SK-N-SH (cell line): ENCODE data around the gene CAPSL. TPM values are rescaled to one million over a fixed set of nuclear protein-coding genes. Genes with fewer than 3 reads are reported as not detected.

Experiments used
- CTCF ChIA-PET: fragments of 300-600, 350-600 bp; formaldehyde crosslinking; extraction: SDS; loops from one replicate; lab custom pipeline; 2021; lab: Yijun Ruan, JAX
- POLR2A ChIA-PET: fragments of 350-600 bp; sonication (Branson Sonifier 250); formaldehyde crosslinking; extraction: SDS; loops from one replicate; lab custom pipeline; 2020; ENCODE audit warnings: antibody characterized with exemption, inconsistent platforms; lab: Yijun Ruan, JAX
- DNase-seq: peaks from one replicate; pipeline ENCODE4 v3.0.0; 2012
- H2AFZ ChIP-seq: fragments of 200-600 bp; sonication (generic); 2 replicates; pipeline ENCODE4 v1.8.1; 2016; ENCODE audit warnings: antibody characterized with exemption, mild to moderate bottlenecking, low read depth
- H3F3A ChIP-seq: fragments of 200-600 bp; sonication (generic); replicated peaks from 2 replicates; pipeline ENCODE3; 2016; ENCODE audit warnings: antibody characterized with exemption, mild to moderate bottlenecking; ENCODE audit not compliant: insufficient read depth
- H3K27ac ChIP-seq, 2 experiments: fragments of 200-500 bp in 1 of 2; fragments of 200-600 bp in 1 of 2; sonication (Bioruptor generic) in 1 of 2; sonication (generic), shearing (Covaris generic) in 1 of 2; 2 replicates each; pipeline versions ENCODE4 v1.5.1 to v1.6.1; 2014 to 2016; ENCODE audit warnings: low read depth in 2 of 2, inconsistent platforms in 1 of 2, low read length in 1 of 2, mild to moderate bottlenecking in 1 of 2, mixed read lengths in 1 of 2
- H3K27me3 ChIP-seq: fragments of 200-600 bp; sonication (generic), shearing (Covaris generic); 2 replicates; pipeline ENCODE4 v1.6.1; 2016; ENCODE audit warnings: mixed run types; ENCODE audit not compliant: insufficient read depth
- H3K36me3 ChIP-seq, 2 experiments: fragments of 200-500 bp in 1 of 2; fragments of 200-600 bp in 1 of 2; sonication (Bioruptor generic) in 1 of 2; sonication (generic) in 1 of 2; replicated peaks in 1 of 2; 2 replicates each; pipeline versions ENCODE3 to v1.5.1; 2014 to 2016; ENCODE audit warnings: low read length in 1 of 2, mild to moderate bottlenecking in 1 of 2; ENCODE audit not compliant: insufficient read depth in 2 of 2, control insufficient read depth in 1 of 2
- H3K4me1 ChIP-seq, 2 experiments: fragments of 200-500 bp in 1 of 2; fragments of 200-600 bp in 1 of 2; sonication (Bioruptor generic) in 1 of 2; sonication (generic), shearing (Covaris generic) in 1 of 2; 2 replicates each; pipeline versions ENCODE4 v1.5.1 to v1.6.1; 2014 to 2016; ENCODE audit warnings: low read depth in 1 of 2, low read length in 1 of 2, mixed run types in 1 of 2; ENCODE audit not compliant: insufficient read depth in 2 of 2, control insufficient read depth in 1 of 2
- H3K4me2 ChIP-seq: fragments of 200-600 bp; sonication (generic), shearing (Covaris generic); 2 replicates; pipeline ENCODE4 v1.6.1; 2017; ENCODE audit warnings: mixed run types
- H3K4me3 ChIP-seq, 2 experiments: fragments of 200-500 bp in 1 of 2; fragments of 200-600 bp in 1 of 2; sonication (Bioruptor generic) in 1 of 2; sonication (generic), shearing (Covaris generic) in 1 of 2; 2 replicates each; pipeline versions ENCODE4 v1.5.1 to v1.8.1; 2014 to 2016; ENCODE audit warnings: low read depth in 2 of 2, inconsistent platforms in 1 of 2, low read length in 1 of 2, mild to moderate bottlenecking in 1 of 2, mixed read lengths in 1 of 2, moderate library complexity in 1 of 2
- H3K79me2 ChIP-seq: fragments of 200-600 bp; sonication (generic); 2 replicates; pipeline ENCODE4 v1.8.1; 2017; ENCODE audit warnings: mild to moderate bottlenecking; ENCODE audit not compliant: insufficient read depth
- H3K9ac ChIP-seq: fragments of 200-600 bp; sonication (generic); 2 replicates; pipeline ENCODE4 v1.6.1; 2017; ENCODE audit warnings: mixed run types
- H3K9me2 ChIP-seq: fragments of 200-600 bp; sonication (generic); 2 replicates; pipeline ENCODE4 v1.6.1; 2017; ENCODE audit warnings: mixed run types
- H3K9me3 ChIP-seq: fragments of 200-600 bp; sonication (generic); 2 replicates; pipeline ENCODE4 v1.6.1; 2017; ENCODE audit warnings: mixed run types, mild to moderate bottlenecking, moderate library complexity
- H4K20me1 ChIP-seq: fragments of 200-600 bp; sonication (generic); 2 replicates; pipeline ENCODE4 v1.6.1; 2017; ENCODE audit warnings: mild to moderate bottlenecking, mixed run types; ENCODE audit not compliant: insufficient read depth
- CHD2 ChIP-seq: fragments of 150-350 bp; IDR thresholded peaks from 2 replicates; pipeline ENCODE4 v1.6.1; 2018; ENCODE audit warnings: low read length; ENCODE audit not compliant: partially characterized antibody
- EP300 ChIP-seq, 2 experiments: IDR thresholded peaks; 2 replicates each; pipeline versions ENCODE4 v1.4.0 to v1.6.1; 2012; ENCODE audit warnings: borderline replicate concordance in 1 of 2, low read depth in 1 of 2, low read length in 1 of 2
- NFIC ChIP-seq: IDR thresholded peaks from 2 replicates; pipeline ENCODE4 v1.4.0; 2012; ENCODE audit warnings: borderline replicate concordance
- NRF1 ChIP-seq: IDR thresholded peaks from 2 replicates; pipeline ENCODE4 v1.6.1; 2012; ENCODE audit warnings: low read depth, mild to moderate bottlenecking, low read length
- RCOR1 ChIP-seq: fragments of 150-350 bp; IDR thresholded peaks from 2 replicates; pipeline ENCODE4 v1.6.1; 2017; ENCODE audit warnings: antibody characterized with exemption, low read length
- RXRA ChIP-seq: IDR thresholded peaks from 2 replicates; pipeline ENCODE4 v1.4.0; 2012; ENCODE audit warnings: low read depth, mild to moderate bottlenecking, borderline replicate concordance
- SMC3 ChIP-seq: IDR thresholded peaks from 2 replicates; pipeline ENCODE4 v1.6.1; 2012; ENCODE audit warnings: low read depth, low read length, improper control_type of control experiment
- TAF1 ChIP-seq: IDR thresholded peaks from 2 replicates; pipeline ENCODE4 v1.6.1; 2012; ENCODE audit warnings: low read depth, mild to moderate bottlenecking, low read length, moderate library complexity, borderline replicate concordance
- TCF12 ChIP-seq: IDR thresholded peaks from 2 replicates; pipeline ENCODE4 v1.4.0; 2012
- YY1 ChIP-seq: IDR thresholded peaks from 2 replicates; pipeline ENCODE4 v1.4.0; 2012; ENCODE audit warnings: low read depth, mild to moderate bottlenecking
- WGBS: methylation state at CpG from one replicate; pipeline ENCODE4 v1.1.6; 2017; ENCODE audit warnings: low lambda C conversion rate; 5-methylcytosine and 5-hydroxymethylcytosine counted together
- polyA plus RNA-seq, 3 experiments: library from polyadenylated mRNA; depleted of rRNA; stranded (reverse); fragments of >200 nt; gene quantifications; 2 replicates each; pipeline ENCODE4 v1.2.3, GENCODE V29; 2012
- TF ChIP-seq, protein P1 (sequence below): IDR thresholded peaks from 2 replicates; pipeline ENCODE4; 2012
- TF ChIP-seq, protein P2 (sequence below): IDR thresholded peaks from 2 replicates; pipeline ENCODE4 v1.4.0; 2012; ENCODE audit warnings: low read depth, borderline replicate concordance
- TF ChIP-seq, protein P3 (sequence below): IDR thresholded peaks from 2 replicates; pipeline ENCODE4 v1.4.0; 2012; ENCODE audit warnings: low read depth
- TF ChIP-seq, protein P4 (sequence below): fragments of 150-350 bp; IDR thresholded peaks from 2 replicates; pipeline ENCODE4 v1.6.1; 2016; ENCODE audit warnings: mild to moderate bottlenecking, low read depth, low read length
- TF ChIP-seq, protein P5 (sequence below): IDR thresholded peaks from 2 replicates; pipeline ENCODE4 v1.6.1; 2012; ENCODE audit warnings: mild to moderate bottlenecking, low read depth, low read length, moderate library complexity
- TF ChIP-seq, protein P6 (sequence below): IDR thresholded peaks from 2 replicates; pipeline ENCODE4 v1.4.0; 2012; ENCODE audit warnings: low read depth, borderline replicate concordance

Gene CAPSL
- polyA plus RNA-seq, 1 of the 3 experiments (the other 2 are of a cell fraction) = 0.23 TPM

DNA sequence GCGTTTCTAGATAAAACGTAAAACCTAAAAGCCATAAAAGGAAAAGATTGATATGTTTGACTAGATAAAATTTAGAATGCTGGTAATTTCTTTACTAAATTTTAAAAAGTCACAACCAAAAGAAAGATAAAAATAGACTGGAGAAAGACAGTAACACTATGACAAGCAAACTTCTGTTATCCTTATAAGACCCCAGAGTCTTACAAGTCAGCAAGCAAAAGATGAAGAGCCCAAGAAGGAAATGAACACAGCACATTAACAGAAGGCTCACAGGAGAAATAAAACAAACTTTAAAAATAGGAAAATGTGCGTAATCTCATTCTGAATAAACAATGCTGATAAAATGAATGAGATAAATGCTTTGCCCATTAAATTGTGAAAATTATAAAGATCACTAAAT lies 52.0 kb downstream of the CAPSL start:
- Histone ChIP-seq H3K9ac (no peak overlapping the region), H3K27ac (no peak overlapping the region), H3K4me1 (peaks cover 0 to 13% of the 10 kb centered on the region in 2 experiments; a peak in 1 of 4 replicates), H3K4me3 (no peak overlapping the region), H4K20me1 (no peaks in the 10 kb centered on the region), H3K27me3 (no peaks in the 10 kb centered on the region), H3K36me3 (no peaks in the 10 kb centered on the region), H3K9me3 (no peaks in the 10 kb centered on the region), H3K9me2 (no peaks in the 10 kb centered on the region), H2AFZ (0 out of 2 replicates have a peak overlapping the region, but pooled peaks have one; percentile 17), H3K79me2 (no peaks in the 10 kb centered on the region), H3K4me2 (no peak overlapping the region), H3F3A (peaks cover 5% of the 10 kb centered on the region)
- ChIA-PET POLR2A (no interaction called here), CTCF (no interaction called here)
- no peak for DNase-seq
- 82% methylated on average over 3 of the region's 3 CpGs for WGBS
- no peak for TF ChIP-seq EP300 (IDR thresholded peaks at IDR 0.05; ENCODE audit: borderline replicate concordance in 1 of 2, low read depth in 1 of 2, low read length in 1 of 2)
- TF ChIP-seq CHD2 = no peak
- TF ChIP-seq, protein P1, sequence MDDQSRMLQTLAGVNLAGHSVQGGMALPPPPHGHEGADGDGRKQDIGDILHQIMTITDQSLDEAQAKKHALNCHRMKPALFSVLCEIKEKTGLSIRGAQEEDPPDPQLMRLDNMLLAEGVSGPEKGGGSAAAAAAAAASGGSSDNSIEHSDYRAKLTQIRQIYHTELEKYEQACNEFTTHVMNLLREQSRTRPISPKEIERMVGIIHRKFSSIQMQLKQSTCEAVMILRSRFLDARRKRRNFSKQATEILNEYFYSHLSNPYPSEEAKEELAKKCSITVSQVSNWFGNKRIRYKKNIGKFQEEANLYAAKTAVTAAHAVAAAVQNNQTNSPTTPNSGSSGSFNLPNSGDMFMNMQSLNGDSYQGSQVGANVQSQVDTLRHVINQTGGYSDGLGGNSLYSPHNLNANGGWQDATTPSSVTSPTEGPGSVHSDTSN = no peak
- TF ChIP-seq SMC3 = no peak
- TF ChIP-seq, protein P2, sequence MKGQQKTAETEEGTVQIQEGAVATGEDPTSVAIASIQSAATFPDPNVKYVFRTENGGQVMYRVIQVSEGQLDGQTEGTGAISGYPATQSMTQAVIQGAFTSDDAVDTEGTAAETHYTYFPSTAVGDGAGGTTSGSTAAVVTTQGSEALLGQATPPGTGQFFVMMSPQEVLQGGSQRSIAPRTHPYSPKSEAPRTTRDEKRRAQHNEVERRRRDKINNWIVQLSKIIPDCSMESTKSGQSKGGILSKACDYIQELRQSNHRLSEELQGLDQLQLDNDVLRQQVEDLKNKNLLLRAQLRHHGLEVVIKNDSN = no peak
- TF ChIP-seq, protein P3, sequence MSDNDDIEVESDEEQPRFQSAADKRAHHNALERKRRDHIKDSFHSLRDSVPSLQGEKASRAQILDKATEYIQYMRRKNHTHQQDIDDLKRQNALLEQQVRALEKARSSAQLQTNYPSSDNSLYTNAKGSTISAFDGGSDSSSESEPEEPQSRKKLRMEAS = no peak
- TF ChIP-seq NRF1 = no peak
- TF ChIP-seq, protein P4, sequence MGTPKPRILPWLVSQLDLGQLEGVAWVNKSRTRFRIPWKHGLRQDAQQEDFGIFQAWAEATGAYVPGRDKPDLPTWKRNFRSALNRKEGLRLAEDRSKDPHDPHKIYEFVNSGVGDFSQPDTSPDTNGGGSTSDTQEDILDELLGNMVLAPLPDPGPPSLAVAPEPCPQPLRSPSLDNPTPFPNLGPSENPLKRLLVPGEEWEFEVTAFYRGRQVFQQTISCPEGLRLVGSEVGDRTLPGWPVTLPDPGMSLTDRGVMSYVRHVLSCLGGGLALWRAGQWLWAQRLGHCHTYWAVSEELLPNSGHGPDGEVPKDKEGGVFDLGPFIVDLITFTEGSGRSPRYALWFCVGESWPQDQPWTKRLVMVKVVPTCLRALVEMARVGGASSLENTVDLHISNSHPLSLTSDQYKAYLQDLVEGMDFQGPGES = no peak
- TF ChIP-seq TAF1 = no peak
- no peak for TF ChIP-seq RXRA
- TF ChIP-seq NFIC = no peak
- no peak for TF ChIP-seq RCOR1
- TF ChIP-seq, all 33 proteins: peak for 0

DNA sequence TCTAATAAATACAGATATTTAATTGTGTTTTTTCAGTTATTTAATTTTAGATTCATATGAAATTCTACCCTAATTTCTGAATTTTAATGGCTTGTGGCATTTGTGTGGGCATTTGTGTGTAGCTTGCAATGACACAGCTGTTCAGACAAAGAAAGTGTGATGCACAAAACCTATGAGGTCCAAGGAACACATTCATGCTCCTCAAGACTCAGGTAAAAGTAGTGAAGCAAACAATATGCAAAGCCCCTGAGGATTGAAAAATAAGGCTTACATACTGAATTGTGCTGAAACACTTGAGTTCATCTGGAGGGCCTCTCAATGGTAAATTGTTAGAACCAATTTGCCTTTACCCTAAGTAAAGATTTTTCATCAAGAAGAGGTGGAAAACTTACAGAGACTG lies 53.6 kb downstream of the CAPSL start:
- no peaks in the 10 kb centered on the region for H3K9me2 ChIP-seq
- DNase-seq = no peak
- no peaks in the 10 kb centered on the region for H3K27me3 ChIP-seq
- no peak overlapping the region for H2AFZ ChIP-seq
- no peak overlapping the region for H3K4me2 ChIP-seq
- no peaks in the 10 kb centered on the region for H3K79me2 ChIP-seq
- H3F3A ChIP-seq = peaks cover 5% of the 10 kb centered on the region
- H3K36me3 ChIP-seq = no peaks in the 10 kb centered on the region
- H4K20me1 ChIP-seq = no peaks in the 10 kb centered on the region
- peak overlapping the region; percentile 57 to 60; a peak in 2 of 4 replicates for H3K27ac ChIP-seq
- peaks cover 0 to 13% of the 10 kb centered on the region in 2 experiments; a peak in 1 of 4 replicates for H3K4me1 ChIP-seq
- H3K9me3 ChIP-seq = no peaks in the 10 kb centered on the region
- no peak overlapping the region for H3K9ac ChIP-seq
- POLR2A ChIA-PET = no interaction called here
- CTCF ChIA-PET = no interaction called here
- no peak overlapping the region for H3K4me3 ChIP-seq
- TF ChIP-seq, protein P5, sequence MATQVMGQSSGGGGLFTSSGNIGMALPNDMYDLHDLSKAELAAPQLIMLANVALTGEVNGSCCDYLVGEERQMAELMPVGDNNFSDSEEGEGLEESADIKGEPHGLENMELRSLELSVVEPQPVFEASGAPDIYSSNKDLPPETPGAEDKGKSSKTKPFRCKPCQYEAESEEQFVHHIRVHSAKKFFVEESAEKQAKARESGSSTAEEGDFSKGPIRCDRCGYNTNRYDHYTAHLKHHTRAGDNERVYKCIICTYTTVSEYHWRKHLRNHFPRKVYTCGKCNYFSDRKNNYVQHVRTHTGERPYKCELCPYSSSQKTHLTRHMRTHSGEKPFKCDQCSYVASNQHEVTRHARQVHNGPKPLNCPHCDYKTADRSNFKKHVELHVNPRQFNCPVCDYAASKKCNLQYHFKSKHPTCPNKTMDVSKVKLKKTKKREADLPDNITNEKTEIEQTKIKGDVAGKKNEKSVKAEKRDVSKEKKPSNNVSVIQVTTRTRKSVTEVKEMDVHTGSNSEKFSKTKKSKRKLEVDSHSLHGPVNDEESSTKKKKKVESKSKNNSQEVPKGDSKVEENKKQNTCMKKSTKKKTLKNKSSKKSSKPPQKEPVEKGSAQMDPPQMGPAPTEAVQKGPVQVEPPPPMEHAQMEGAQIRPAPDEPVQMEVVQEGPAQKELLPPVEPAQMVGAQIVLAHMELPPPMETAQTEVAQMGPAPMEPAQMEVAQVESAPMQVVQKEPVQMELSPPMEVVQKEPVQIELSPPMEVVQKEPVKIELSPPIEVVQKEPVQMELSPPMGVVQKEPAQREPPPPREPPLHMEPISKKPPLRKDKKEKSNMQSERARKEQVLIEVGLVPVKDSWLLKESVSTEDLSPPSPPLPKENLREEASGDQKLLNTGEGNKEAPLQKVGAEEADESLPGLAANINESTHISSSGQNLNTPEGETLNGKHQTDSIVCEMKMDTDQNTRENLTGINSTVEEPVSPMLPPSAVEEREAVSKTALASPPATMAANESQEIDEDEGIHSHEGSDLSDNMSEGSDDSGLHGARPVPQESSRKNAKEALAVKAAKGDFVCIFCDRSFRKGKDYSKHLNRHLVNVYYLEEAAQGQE = no peak
- TF ChIP-seq, protein P6, sequence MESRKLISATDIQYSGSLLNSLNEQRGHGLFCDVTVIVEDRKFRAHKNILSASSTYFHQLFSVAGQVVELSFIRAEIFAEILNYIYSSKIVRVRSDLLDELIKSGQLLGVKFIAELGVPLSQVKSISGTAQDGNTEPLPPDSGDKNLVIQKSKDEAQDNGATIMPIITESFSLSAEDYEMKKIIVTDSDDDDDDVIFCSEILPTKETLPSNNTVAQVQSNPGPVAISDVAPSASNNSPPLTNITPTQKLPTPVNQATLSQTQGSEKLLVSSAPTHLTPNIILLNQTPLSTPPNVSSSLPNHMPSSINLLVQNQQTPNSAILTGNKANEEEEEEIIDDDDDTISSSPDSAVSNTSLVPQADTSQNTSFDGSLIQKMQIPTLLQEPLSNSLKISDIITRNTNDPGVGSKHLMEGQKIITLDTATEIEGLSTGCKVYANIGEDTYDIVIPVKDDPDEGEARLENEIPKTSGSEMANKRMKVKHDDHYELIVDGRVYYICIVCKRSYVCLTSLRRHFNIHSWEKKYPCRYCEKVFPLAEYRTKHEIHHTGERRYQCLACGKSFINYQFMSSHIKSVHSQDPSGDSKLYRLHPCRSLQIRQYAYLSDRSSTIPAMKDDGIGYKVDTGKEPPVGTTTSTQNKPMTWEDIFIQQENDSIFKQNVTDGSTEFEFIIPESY = no peak
- no peak for TF ChIP-seq SMC3
- TF ChIP-seq NFIC = no peak
- no peak for TF ChIP-seq TCF12
- TF ChIP-seq YY1 = no peak
